Measurements from ENCODE around the gene FBXL19.

DNA sequence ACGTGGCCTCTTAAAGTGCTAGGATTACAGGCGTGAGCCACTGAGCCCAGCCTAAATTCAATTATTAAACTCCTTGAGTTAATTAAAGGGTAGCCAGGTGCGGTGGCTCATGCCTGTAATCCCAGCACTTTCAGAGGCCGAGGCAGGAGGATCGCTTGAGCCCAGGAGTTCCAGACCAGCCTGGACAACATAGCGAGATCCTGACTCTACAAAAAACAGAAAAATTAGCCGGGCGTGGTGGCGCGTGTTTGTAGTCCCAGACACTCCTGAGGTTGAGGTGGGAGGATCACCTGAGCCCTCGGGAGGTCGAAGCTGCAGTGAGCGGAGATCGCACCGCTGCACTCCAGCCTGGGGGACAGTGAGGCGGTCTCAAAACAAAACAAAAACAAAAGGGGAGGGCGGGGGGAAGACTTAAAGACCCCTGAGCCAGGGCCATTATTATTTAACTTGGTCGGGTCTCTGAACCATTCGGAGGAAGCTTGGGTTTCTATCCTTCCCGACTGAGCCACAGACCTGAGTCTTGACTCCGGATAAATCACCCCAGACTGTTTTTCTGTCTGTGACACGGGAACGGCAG, 49.0 kb upstream of the FBXL19 start:
- TF ChIP-seq GATA2 (IDR thresholded peaks at IDR 0.05; ENCODE audit: low read depth, low read length) = no peak
- no peak for TF ChIP-seq GATA3 (IDR thresholded peaks at IDR 0.05; ENCODE audit: low read depth, low read length)

Measured in SH-SY5Y (cell line).